GM19372 (cell line): ENCODE results near the gene TRIM8.
"Not testable (repeated sequence)": the region's sequence is repeated elsewhere in the genome, so short reads cannot be mapped to it uniquely, and the experiment has no call there.

Source experiments
- ATAC-seq: cut with Tn5 transposase; IDR thresholded peaks from one replicate; pipeline ENCODE4 v1.9.1; 2021; ENCODE audit warnings: mild to moderate bottlenecking, low read depth, moderate library complexity; ENCODE audit not compliant: unreplicated experiment

TRIM8 gene

GRCh38 chr10:102667411-102667810 is 23.1 kb downstream of the TRIM8 start:
- not testable (repeated sequence) for ATAC-seq

DNA sequence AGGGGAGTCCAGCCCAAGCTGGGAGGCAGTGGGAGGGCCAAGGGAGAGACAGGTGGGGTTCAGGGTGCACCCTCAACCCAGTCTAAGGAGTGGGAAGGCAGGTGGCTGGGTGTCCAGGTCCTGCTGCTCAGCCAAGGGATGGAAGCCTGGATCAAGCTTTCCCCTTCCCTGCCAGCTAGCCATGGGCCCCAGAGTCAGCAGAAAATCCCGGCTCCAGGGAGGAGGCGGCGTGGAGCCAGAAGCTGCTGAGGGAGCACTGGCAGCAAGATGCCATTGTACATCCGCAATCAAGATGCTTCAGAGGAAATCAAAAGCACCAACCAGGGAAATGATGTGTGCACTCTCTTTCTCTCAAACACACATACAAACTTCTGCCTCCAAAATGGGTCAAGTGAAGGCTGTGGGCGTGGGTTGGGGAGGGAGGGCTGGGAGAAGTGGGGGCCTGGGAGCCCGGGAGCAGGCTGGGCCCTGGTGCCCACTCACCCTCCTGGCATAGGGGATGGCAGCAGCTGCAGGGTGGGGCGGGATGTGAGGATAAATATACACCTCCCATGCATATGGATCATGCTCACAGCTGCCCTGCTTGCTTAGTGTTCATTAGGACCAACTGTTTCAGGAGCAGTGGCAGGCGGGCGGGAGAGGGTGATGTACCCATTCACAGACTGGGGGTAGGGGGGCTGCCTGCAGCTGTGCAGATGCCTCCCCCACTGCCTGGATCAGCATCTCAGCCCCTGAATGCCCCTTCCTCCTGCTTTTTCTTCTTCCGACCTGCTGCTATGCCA is 24.2 kb downstream of the TRIM8 start:
- no peak for ATAC-seq

DNA sequence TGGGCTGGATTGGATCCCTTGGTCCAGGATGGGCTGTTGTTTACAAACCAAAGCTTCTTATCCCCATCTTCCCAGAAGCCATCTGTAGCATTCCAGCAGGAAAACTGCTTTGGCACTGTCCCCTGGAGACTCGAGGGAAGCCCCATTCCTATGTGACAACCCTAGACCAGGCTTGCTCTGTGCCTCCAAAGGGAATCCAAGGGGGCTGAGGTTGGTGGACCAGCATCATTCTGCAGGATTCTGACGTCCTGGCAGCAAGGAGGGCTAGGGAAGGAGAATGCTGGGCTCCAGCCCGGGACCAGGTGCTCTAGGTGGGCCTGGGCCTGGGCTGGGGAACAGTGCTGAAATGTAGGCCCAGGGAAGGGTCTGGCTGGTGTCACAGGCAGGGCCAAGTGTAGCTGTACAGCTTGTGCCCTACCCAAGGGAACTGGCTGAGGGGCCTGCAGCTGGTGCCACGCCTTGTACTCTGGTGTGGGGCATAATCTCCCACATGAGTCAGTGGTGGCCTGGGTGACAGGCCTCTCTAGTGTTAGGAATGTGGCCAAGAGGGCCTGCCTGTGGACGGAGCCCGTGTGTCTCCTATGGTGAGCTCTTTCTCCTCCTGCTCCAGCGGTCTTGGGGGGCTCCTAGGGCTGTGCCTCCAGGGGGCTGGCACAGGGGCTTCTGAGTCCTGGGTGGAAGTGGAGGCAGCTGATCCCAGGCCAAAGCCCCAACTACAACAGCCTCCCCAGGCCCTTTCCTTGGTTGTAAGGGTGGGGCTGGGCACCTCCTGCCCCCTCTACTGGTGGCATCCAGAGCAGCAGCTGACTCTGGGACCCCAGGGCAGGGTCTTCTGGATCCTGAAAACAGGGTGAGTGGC is 25.2 kb downstream of the TRIM8 start:
- ATAC-seq: no peak

GRCh38 chr10:102670065-102670670 is 25.9 kb downstream of the TRIM8 start:
- no peak for ATAC-seq

GRCh38 chr10:102670871-102671434 is 26.7 kb downstream of the TRIM8 start:
- ATAC-seq: no peak

- no peak for ATAC-seq
These were observed 29.0 kb downstream of the TRIM8 start for GRCh38 chr10:102673236-102673818.

DNA sequence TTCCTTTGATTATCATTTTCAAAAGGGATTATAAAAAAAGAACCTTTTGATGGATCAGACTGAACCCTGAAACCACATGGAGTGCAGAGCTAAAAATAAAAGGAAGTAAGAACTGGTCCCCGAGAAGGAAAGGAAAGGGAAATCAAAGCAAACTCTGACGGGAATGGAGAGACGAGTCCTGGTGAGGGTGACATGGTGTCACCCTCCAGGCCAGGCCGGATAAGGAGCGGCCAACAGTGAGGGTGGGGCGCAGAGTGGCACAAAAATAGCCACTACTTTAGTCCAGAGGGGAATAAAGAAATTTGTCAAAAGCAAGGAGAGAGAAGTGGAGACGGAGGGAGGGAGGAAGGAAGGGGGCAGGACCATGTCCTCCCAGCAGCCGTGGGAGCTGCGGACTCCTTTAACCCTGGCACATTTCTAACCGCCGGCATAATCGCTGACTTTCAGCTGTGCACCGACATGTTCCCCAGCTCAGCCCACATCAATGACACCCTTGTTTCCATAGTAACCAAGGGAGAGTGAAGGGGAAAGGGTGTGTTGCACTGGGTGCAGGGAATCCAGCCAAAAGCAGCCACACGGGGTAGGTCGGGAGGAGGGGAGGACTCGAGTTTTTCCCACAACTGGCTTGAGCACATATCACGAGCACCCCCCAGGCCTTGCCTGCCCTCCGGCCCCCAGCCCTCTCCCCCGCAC is 29.7 kb downstream of the TRIM8 start:
- no peak for ATAC-seq

GRCh38 chr10:102674566-102674965 is 30.3 kb downstream of the TRIM8 start:
- ATAC-seq: no peak

DNA sequence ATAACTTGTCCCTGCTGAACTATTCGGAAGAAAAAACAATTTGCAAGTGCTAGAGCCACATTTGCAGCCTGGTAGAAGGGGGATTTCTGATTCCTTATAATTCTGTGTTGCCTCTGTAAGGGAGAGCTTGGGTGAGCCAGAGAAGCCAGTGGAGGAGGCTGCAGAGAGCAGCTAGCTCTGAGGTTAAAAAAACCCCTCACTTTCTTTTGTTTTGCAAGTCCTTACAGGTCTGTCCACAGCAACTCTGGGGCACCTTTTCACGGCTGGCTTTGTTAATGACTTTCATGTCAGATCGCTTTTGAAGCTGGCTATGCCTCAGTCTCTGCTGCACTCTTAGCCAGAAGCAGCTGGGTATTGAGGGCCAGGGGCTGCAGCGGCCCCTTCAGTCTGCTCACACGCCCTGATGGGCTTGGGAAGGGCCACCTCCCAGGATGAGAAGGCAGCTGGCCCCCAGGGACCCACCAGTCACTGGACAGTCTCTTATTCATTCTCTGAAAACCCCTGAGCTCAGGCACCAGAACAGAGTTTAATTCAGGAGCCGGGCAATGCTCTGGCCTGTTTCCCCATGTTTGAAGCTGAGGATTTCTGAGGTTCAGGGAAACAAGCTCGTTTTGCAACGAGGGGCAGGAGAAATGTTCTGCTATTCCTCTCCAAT is 30.9 kb downstream of the TRIM8 start:
- ATAC-seq: no peak

- no peak for ATAC-seq
These were observed 31.6 kb downstream of the TRIM8 start for GRCh38 chr10:102675666-102676533.

DNA sequence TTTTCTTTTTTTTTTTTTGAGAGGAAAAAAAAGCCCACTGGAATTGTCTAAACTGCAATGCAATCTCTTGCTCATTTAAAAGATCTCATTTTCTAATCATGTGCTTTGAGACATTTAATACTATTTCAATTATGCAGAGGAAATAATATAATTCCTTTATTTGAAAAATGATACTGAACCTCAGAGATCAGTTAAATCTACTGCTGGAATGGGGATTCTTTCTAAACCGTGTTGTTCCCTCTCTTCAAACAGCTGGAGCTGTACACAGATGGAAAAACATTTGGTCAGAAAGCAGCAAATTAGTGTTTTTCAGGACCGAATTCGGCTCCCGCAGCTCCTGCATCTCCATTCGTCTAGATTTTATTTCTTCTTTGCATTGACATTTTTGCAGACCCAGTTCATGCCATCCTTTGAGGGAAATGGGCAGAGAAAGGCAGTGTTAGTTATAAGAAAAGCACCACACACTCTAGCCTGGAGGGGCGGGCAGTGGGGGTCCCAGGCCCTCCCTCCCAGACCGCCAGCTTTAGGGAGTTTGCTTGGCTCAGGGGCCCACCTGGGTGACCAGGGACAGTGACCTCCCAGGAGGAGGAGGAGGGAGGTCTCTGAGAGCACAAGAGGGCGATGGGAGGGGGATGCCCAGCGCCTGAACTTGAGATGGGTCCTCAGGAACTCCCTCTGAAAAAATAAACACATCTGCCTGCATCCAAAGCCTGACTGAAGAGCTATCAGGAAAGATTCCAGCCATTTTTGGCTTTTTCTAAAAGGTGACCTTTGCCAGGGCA is 32.4 kb downstream of the TRIM8 start:
- no peak for ATAC-seq

DNA sequence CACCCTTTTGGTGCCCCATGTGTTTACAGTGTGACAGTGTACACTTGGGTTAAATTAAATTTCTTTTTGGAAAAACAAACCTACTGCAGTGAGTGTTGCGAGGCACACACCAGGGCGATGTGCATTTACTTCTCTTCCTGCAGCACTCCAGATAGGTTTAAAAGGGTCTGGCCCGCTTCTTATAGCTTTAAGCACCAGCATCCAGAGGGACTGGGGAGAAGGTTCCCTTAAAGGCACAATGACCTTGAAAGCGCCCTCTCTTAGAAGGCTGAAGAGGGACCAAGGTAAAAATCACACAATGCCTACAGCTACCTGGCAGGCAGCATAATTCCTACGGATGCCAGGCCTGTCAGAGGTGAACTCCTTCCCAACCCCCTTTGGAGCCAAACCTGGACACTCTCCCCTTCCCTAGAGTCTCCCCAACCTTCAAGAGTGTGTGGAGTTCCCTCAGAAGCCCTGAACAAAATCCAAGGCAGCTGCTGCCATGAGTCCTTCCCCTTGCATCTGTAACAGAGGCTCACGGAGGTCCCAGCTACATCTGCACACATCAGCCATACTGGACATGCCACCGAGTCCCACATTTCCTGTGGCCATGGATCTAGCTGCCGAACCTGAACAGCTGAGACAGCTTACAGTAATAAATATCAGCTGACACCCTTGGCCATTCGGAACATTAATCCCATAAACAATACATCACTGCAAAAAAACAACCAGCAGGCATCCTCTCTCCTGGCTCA is 33.2 kb downstream of the TRIM8 start:
- no peak for ATAC-seq

- no peak for ATAC-seq
These were observed 33.8 kb downstream of the TRIM8 start for GRCh38 chr10:102678068-102678400.

GRCh38 chr10:102678842-102679289 is 34.6 kb downstream of the TRIM8 start:
- ATAC-seq: no peak

DNA sequence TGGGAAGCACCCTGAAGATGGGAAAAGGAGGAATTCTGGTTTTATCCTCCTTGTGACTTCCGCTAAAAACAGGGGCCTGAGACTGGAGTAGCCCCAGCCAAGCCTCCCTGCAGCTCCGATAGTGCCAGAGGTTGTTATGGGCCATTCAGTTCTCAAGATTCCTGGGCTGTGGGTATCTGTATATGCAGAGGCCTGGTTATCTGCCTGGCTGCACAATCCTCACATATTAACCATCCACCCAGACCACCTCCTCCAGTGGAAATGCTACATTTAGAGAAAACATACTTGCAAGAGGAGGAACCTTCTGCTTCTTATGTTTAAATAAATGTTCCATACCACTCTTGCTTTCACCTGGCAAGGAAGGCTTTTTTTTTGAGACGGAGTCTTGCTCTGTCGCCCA is 35.3 kb downstream of the TRIM8 start:
- no peak for ATAC-seq

- ATAC-seq: no peak
These were observed 37.4 kb downstream of the TRIM8 start for GRCh38 chr10:102681696-102682095.

DNA sequence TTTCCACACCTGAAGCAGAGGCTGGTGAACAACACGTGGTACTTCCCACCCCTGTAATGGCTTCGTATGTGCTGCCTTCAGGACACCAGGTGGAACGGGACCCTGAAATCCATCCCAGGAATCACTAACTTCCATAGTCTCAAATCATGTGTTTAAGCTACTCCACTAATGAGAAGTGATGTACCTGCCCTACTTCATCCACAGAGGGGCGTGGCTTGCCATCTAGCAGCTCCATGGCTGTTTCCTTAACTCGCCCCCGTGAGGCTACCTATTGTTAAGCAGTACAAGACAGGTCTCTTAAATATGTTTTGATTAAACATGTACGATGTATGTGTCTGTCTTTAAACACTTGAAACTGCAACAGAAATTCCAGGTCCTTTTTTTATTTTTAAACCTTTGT is 38.1 kb downstream of the TRIM8 start:
- no peak for ATAC-seq
